GM12878 (cell line): ENCODE data around the gene PRMT7. TPM values are rescaled to one million over a fixed set of nuclear protein-coding genes. Genes with fewer than 3 reads are reported as not detected.

ENCODE experiments used
- ATAC-seq: fragments of 200-7000 bp; cut with Tn5 transposase; 3 replicates; pipeline ENCODE4 v1.9.1; 2020; ENCODE audit warnings: mild to moderate bottlenecking, moderate library complexity
- BruUV-seq: library from RNA; stranded (reverse); fragments of 400-500 nt; replicated peaks from 2 replicates; lab custom pipeline; 2021; lab: Mats Ljungman, UMichigan
- CTCF ChIA-PET: fragments of 300-600 bp; sonication (Branson Sonifier 250); formaldehyde crosslinking; extraction: SDS; loops from one replicate; lab custom pipeline; 2021; ENCODE audit warnings: inconsistent platforms; lab: Yijun Ruan, JAX
- POLR2A ChIA-PET: fragments of 350-600 bp; formaldehyde crosslinking; extraction: SDS; loops from one replicate; lab custom pipeline; 2021; ENCODE audit warnings: inconsistent platforms; lab: Charles Lee
- RAD21 ChIA-PET: fragments of 300-600 bp; sonication (Branson Sonifier 250); formaldehyde crosslinking; loops from one replicate; lab custom pipeline; 2023; ENCODE audit warnings: antibody characterized with exemption; ENCODE audit not compliant: unreplicated experiment; lab: Charles Lee
- SMC1A ChIA-PET: fragments of 300-600 bp; sonication (Branson Sonifier 250); formaldehyde crosslinking; loops from one replicate; lab custom pipeline; 2023; ENCODE audit not compliant: unreplicated experiment, uncharacterized antibody; lab: Charles Lee
- DNase-seq: peaks from one replicate; pipeline ENCODE4 v3.0.0-alpha.2; 2011; ENCODE audit warnings: low read depth, low spot score
- FAIRE-seq: peaks from 3 replicates; lab custom pipeline; 2011; peaks lifted over from hg19 to GRCh38; lab: Jason Lieb, UNC
- H2AFZ ChIP-seq: 2 replicates; pipeline ENCODE4 v1.6.0; 2011; ENCODE audit warnings: low read depth, low read length, control low read depth; ENCODE audit not compliant: control insufficient read depth
- H3K27ac ChIP-seq: 2 replicates; pipeline ENCODE4 v1.5.1; 2011; ENCODE audit warnings: control low read depth; ENCODE audit not compliant: control insufficient read depth, insufficient read depth
- H3K27me3 ChIP-seq, 2 experiments: replicated peaks in 1 of 2; 2 replicates each; pipeline versions ENCODE4 v1.6.0 to v1.6.1; 2011; ENCODE audit warnings: low read length in 1 of 2; ENCODE audit not compliant: control insufficient read depth in 2 of 2, insufficient read depth in 2 of 2
- H3K36me3 ChIP-seq, 2 experiments: 2 replicates each; pipeline ENCODE4 v1.5.1; 2011; ENCODE audit warnings: low read length in 1 of 2; ENCODE audit not compliant: control insufficient read depth in 2 of 2, insufficient read depth in 2 of 2
- H3K4me1 ChIP-seq: 2 replicates; pipeline ENCODE4 v1.6.1; 2011; ENCODE audit warnings: mild to moderate bottlenecking, low read length, moderate library complexity, mixed read lengths; ENCODE audit not compliant: control insufficient read depth, insufficient read depth
- H3K4me2 ChIP-seq: 2 replicates; pipeline ENCODE4 v1.6.0; 2011; ENCODE audit warnings: control low read depth; ENCODE audit not compliant: control insufficient read depth, insufficient read depth
- H3K4me3 ChIP-seq: fragments of 200-600 bp; sonication (generic); 2 replicates; pipeline ENCODE4 v1.5.1; 2016
- H3K79me2 ChIP-seq: 2 replicates; pipeline ENCODE4 v1.6.0; 2011; ENCODE audit warnings: low read length; ENCODE audit not compliant: control insufficient read depth, insufficient read depth
- H3K9ac ChIP-seq: 2 replicates; pipeline ENCODE4 v1.8.0; 2011; ENCODE audit warnings: low read length, control low read depth, mixed read lengths; ENCODE audit not compliant: control insufficient read depth, insufficient read depth
- H3K9me3 ChIP-seq: replicated peaks from 3 replicates; pipeline ENCODE4 v1.5.1; 2011; ENCODE audit warnings: mild to moderate bottlenecking, low read length; ENCODE audit not compliant: control insufficient read depth, insufficient read depth
- H4K20me1 ChIP-seq: 2 replicates; pipeline ENCODE4 v1.6.0; 2011; ENCODE audit not compliant: control insufficient read depth, insufficient read depth
- WGBS: methylation state at CpG from one replicate; pipeline ENCODE4 v1.1.6; 2016; ENCODE audit warnings: low lambda C conversion rate; ENCODE audit not compliant: insufficient replicate concordance, insufficient coverage; ENCODE audit errors: missing lambda C conversion rate; 5-methylcytosine and 5-hydroxymethylcytosine counted together
- in situ Hi-C: fragments of 300-500 bp; cut with MboI; formaldehyde crosslinking; loops from 9 replicates; pipeline ENCODE4 v1.14.3; 2018; ENCODE audit warnings: mixed read lengths
- intact Hi-C: fragments of 100-400 bp; cut with micrococcal nuclease; formaldehyde crosslinking; loops from one replicate; pipeline ENCODE4 v1.14.2; 2022; ENCODE audit not compliant: unreplicated experiment
- polyA plus RNA-seq, 11 experiments: library from polyadenylated mRNA; depleted of rRNA in 4 of 11; unstranded in 6 of 11; stranded (reverse) in 5 of 11; fragments of >200 nt; fragmentation: Nextera tagmentation in 4 of 11; fragmentation: Illumina TruSeq in 1 of 11; extraction: Ambion mirVana in 4 of 11; extraction: Trizol in 1 of 11; gene quantifications; 1 replicate in 1 of 11; 2 replicates in 10 of 11; pipeline versions ENCODE4 v1.2.1 to v1.2.3, GENCODE V29; 2011 to 2016; ENCODE audit warnings: inconsistent platforms in 2 of 11, missing spikeins in 2 of 11, low read depth in 1 of 11
- total RNA-seq, 4 experiments: library from RNA; depleted of rRNA in 3 of 4; stranded (reverse); fragments of >200 nt in 3 of 4; fragmentation: Illumina TruSeq in 1 of 4; extraction: Trizol in 1 of 4; gene quantifications; 2 replicates each; pipeline versions ENCODE4 v1.2.1 to v1.2.3, GENCODE V29; 2013 to 2021
- TF ChIP-seq, protein P1 (sequence below), 3 experiments: IDR thresholded peaks in 2 of 3; conservative IDR thresholded peaks in 1 of 3; 2 replicates each; pipeline ENCODE4 v1.5.1; 2011; ENCODE audit warnings: low read depth in 3 of 3, low read length in 3 of 3, mild to moderate bottlenecking in 3 of 3, control low read depth in 2 of 3, moderate library complexity in 2 of 3, inconsistent platforms in 1 of 3, mixed read lengths in 1 of 3; ENCODE audit not compliant: control insufficient read depth in 2 of 3, insufficient read depth in 1 of 3; ENCODE audit errors: extremely low read depth in 1 of 3
- TF ChIP-seq, protein P2 (sequence below): IDR thresholded peaks from 2 replicates; pipeline ENCODE4 v1.6.1; 2012; ENCODE audit warnings: mild to moderate bottlenecking, low read depth, low read length

The PRMT7 gene
- total and polyA plus RNA-seq, 10 of the 15 experiments (the other 5 are each of a cell fraction or from before 2014, with no cell fraction given), result 5.1 to 56.1 (median 42.0) TPM

DNA sequence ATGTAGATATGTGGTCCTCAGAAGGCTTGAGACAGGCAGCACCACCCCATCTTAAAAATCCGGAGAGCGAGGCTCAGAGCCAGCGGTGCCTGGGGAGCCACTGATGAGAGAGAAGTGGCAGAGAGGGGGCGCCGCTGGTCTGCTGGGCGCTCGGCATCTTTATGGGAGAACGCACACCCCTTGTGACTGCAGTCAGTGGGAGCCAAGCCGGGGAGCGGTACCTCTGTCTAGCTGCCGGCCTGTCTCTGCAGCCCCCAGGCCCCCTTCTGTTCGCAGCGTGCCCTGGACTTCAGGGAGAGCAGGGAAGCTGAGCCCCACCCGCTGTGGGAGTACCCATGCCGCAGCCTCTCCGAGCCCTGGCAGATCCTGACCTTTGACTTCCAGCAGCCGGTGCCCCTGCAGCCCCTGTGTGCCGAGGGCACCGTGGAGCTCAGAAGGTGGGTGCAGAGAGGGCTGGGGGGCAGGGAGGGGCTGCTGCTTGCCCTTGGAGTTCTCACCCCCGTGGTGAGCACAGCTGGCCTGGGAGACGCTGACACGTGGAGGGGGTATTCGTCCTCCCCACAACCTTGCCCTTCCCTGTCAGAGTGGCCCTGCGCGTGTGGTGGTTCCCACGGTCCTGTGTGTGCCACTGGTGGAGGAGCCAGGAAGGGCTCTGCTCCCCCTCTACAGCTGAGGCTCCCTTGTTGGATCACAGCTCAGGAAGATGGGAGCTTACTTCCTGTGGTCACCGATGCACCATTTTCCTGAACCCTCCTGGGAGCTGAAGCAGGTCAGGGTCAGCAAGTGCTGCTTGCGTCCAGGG lies 44.8 kb downstream of the PRMT7 start:
- H3K36me3 ChIP-seq, result peaks cover 25 to 46% of the 10 kb centered on the region in 2 experiments
- peak; percentile 3; the same call in 2 of the 3 replicates for ATAC-seq
- H3K79me2 ChIP-seq, result no peaks in the 10 kb centered on the region
- no peaks in the 10 kb centered on the region for H4K20me1 ChIP-seq
- intact Hi-C loops, result loop anchor here (1.0 kb wide), 1 partner anchor 14 kb away; no protein-coding TSS in a partner anchor
- peaks cover 23% of the 10 kb centered on the region for H3K4me1 ChIP-seq
- DNase-seq, result no peak
- in situ Hi-C loops, result no loop called here
- H3K27me3 ChIP-seq, result no peaks in the 10 kb centered on the region
- peak overlapping the region; percentile 51 for H3K27ac ChIP-seq
- no peak for FAIRE-seq
- no peak overlapping the region for H3K9ac ChIP-seq
- ChIA-PET POLR2A (interaction anchor here (1.1 to 1.2 kb wide), 2 partner anchors 23 to 104 kb away, joined by 3 read pairs; no protein-coding TSS in a partner anchor), SMC1A (interaction anchor here (0.7 to 1.5 kb wide), 7 partner anchors 10 to 94 kb away, joined by 3 to 7 read pairs (median 3); partner anchors contain the start of gene SLC7A6), CTCF (interaction anchor here (0.6 to 4.6 kb wide), 10 partner anchors 11 to 94 kb away, joined by 3 to 16 read pairs (median 4); no protein-coding TSS in a partner anchor)
- H2AFZ ChIP-seq, result no peak overlapping the region
- H3K9me3 ChIP-seq, result no peaks in the 10 kb centered on the region
- TF ChIP-seq, protein P1, sequence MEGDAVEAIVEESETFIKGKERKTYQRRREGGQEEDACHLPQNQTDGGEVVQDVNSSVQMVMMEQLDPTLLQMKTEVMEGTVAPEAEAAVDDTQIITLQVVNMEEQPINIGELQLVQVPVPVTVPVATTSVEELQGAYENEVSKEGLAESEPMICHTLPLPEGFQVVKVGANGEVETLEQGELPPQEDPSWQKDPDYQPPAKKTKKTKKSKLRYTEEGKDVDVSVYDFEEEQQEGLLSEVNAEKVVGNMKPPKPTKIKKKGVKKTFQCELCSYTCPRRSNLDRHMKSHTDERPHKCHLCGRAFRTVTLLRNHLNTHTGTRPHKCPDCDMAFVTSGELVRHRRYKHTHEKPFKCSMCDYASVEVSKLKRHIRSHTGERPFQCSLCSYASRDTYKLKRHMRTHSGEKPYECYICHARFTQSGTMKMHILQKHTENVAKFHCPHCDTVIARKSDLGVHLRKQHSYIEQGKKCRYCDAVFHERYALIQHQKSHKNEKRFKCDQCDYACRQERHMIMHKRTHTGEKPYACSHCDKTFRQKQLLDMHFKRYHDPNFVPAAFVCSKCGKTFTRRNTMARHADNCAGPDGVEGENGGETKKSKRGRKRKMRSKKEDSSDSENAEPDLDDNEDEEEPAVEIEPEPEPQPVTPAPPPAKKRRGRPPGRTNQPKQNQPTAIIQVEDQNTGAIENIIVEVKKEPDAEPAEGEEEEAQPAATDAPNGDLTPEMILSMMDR (IDR thresholded peaks at IDR 0.05 in 2 of 3, conservative IDR thresholded peaks at IDR 0.05 in 1 of 3; ENCODE audit: control insufficient read depth in 2 of 3, extremely low read depth in 1 of 3, insufficient read depth in 1 of 3, low read depth in 3 of 3, low read length in 3 of 3), result 0 out of 6 replicates have a peak, but pooled peaks of 1 of the 3 experiments have one; percentile 11
- TF ChIP-seq, protein P2, sequence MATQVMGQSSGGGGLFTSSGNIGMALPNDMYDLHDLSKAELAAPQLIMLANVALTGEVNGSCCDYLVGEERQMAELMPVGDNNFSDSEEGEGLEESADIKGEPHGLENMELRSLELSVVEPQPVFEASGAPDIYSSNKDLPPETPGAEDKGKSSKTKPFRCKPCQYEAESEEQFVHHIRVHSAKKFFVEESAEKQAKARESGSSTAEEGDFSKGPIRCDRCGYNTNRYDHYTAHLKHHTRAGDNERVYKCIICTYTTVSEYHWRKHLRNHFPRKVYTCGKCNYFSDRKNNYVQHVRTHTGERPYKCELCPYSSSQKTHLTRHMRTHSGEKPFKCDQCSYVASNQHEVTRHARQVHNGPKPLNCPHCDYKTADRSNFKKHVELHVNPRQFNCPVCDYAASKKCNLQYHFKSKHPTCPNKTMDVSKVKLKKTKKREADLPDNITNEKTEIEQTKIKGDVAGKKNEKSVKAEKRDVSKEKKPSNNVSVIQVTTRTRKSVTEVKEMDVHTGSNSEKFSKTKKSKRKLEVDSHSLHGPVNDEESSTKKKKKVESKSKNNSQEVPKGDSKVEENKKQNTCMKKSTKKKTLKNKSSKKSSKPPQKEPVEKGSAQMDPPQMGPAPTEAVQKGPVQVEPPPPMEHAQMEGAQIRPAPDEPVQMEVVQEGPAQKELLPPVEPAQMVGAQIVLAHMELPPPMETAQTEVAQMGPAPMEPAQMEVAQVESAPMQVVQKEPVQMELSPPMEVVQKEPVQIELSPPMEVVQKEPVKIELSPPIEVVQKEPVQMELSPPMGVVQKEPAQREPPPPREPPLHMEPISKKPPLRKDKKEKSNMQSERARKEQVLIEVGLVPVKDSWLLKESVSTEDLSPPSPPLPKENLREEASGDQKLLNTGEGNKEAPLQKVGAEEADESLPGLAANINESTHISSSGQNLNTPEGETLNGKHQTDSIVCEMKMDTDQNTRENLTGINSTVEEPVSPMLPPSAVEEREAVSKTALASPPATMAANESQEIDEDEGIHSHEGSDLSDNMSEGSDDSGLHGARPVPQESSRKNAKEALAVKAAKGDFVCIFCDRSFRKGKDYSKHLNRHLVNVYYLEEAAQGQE, result no peak
- TF ChIP-seq, all 136 proteins: peak for 1
- Histone ChIP-seq H3K4me3 (no peak overlapping the region), H3K4me2 (peak overlapping the region; percentile 89)
- WGBS, result 81% methylated on average over 28 of the region's 28 CpGs
- RAD21 ChIA-PET, result interaction anchor here (1.0 to 2.4 kb wide), 5 partner anchors 13 to 118 kb away, joined by 3 to 9 read pairs (median 6); no protein-coding TSS in a partner anchor
- BruUV-seq, result no TSS peak
